Peyer's patch (tissue), 4 donors: Measurements from ENCODE around the gene ROR1.

ENCODE experiments used
- CTCF ChIP-seq, 6 experiments: fragments of 450-650 bp in 4 of 6; fragments of 200-600 bp in 2 of 6; sonication (generic) in 1 of 6; IDR thresholded peaks; one replicate each; pipeline ENCODE4 v1.5.1; 2017 to 2019; ENCODE audit warnings: antibody characterized with exemption in 6 of 6, mild to moderate bottlenecking in 3 of 6, moderate library complexity in 1 of 6
- POLR2A ChIP-seq, 2 donors: fragments of 450-650 bp; IDR thresholded peaks; one replicate each; pipeline ENCODE4 v1.5.1; 2017; ENCODE audit warnings: antibody characterized with exemption in 2 of 2, mild to moderate bottlenecking in 2 of 2, moderate library complexity in 2 of 2

- TF ChIP-seq CTCF (IDR thresholded peaks at IDR 0.05): no peak
- TF ChIP-seq POLR2A (IDR thresholded peaks at IDR 0.05): no peak
Measured at GRCh38 chr1:64186898-64187280, 413.1 kb downstream of the ROR1 start.
